NCI-H1436 treated with DMSO at 0.1 percent for 48 hours (cell line): ENCODE data around the gene TRIP13.
"Not testable (repeated sequence)": the region's sequence is repeated elsewhere in the genome, so short reads cannot be mapped to it uniquely, and the experiment has no call there.

Experiments
- DNase-seq: peaks from one replicate; lab custom pipeline; 2025; lab: John Stamatoyannopoulos, UW

Gene TRIP13, protein sequence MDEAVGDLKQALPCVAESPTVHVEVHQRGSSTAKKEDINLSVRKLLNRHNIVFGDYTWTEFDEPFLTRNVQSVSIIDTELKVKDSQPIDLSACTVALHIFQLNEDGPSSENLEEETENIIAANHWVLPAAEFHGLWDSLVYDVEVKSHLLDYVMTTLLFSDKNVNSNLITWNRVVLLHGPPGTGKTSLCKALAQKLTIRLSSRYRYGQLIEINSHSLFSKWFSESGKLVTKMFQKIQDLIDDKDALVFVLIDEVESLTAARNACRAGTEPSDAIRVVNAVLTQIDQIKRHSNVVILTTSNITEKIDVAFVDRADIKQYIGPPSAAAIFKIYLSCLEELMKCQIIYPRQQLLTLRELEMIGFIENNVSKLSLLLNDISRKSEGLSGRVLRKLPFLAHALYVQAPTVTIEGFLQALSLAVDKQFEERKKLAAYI

DNA sequence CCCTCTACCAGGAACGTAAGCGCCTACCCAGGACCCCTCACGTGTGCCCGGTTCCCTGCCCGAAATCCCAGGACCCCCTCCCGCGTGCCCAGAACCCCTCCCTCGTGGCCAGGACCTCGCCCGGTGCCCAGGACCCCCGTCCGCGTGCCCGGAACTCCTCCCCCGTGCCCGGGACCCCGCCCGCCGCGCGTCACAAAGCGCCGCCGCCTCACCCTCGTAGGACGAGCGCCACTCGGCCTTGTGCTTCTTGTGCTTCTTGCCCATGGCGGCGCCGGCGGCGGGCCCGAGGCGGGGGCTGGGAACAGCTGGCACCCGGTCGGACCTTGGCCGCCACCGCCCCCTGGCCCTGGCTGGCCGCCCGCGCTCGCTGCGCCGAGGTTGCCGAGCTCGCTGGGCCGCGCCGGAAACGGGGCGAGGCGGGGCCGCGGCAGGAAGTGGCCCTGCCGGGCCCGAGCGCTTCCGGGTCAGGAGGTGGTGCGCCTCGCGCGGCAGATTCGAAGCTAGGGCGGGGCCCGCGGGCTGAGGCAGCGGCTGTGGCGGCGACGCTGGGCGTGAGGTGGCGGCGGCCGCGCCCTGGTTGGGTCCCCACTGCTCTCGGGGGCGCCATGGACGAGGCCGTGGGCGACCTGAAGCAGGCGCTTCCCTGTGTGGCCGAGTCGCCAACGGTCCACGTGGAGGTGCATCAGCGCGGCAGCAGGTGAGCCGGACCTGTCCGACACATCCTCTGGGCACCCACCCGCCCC, at the start of gene TRIP13, which contains the start of gene BRD9:
Gene TRIP13 (plus strand): TSS at position 491 of the 743 bp plus-strand sequence. CDS start 115 bp downstream, at position 606.
Gene BRD9 (minus strand): TSS at position 408 of the 743 bp plus-strand sequence. CDS start 144 bp downstream, at position 264.
- DNase-seq, result no peak

DNA sequence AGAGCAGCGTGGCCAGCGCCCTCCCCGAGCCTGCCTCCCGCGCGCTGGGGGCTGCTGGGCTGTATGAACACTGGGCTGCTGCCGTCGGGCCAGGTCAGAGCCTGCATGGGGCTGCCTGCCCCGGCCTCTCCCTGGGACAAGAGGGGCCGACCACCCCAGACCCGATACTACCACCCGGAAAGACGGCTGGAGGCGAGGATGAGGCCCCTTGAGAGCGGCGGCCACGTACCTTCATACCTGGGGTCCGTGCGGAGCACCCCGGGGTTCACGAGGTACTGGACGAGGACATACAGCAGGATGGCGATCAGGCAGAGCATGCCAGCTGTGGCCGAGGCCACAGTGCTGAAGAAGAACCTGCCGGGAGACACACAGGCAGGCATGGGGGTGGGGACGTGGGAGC, 49.3 kb upstream of the TRIP13 start:
- DNase-seq, result not testable (repeated sequence)

- not testable (repeated sequence) for DNase-seq
Observed at GRCh38 chr5:843926-844325, 48.8 kb upstream of the TRIP13 start.

- DNase-seq, result not testable (repeated sequence)
Observed at GRCh38 chr5:844426-844825, 48.3 kb upstream of the TRIP13 start.

- DNase-seq, result not testable (repeated sequence)
Observed at GRCh38 chr5:845031-845675, 47.5 kb upstream of the TRIP13 start.

DNA sequence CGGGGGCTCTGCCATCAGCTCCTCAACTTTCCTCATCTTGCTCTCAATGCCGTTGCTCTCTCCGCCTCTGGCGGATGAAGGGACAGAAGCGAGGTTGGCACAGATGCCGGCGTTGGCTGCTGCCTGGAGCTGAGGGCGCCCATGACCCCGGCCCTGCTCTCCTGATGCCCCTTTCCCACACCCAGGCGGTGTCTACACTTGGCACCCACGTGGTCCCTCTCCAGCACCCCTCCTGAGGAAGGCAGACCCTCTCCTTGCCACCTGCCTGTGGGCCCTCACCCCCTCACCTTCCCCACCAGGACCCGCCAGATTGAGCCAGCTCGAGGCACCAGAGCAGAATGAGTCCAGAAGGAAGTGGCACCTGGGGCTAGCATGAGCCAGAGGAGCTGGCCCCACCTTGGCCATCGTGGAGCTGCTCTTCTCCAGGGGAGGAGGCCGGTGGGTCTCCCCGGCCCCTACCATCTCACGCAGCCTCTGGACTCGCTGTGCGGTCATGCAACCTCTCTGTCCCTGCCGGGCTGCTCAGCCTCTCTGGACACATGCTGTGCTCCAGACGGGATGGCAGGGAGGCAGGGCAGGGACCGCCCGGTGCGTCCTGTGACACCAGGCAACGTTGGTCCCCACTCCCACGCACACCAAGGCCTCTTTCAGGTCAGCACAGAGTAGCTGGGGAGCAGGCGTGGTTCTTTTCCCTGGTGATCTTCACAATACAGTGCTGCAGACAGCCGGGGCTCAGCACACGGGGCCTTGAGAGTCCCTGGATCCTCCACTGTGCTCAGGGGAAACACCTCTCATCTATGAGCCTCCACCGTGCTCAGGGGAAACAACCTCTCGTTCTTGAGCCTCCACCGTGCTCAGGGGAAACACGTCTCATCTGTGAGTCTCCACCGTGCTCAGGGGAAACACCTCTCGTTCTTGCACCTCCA, 46.7 kb upstream of the TRIP13 start:
- not testable (repeated sequence) for DNase-seq

GRCh38 chr5:846602-847091, 46.0 kb upstream of the TRIP13 start:
- not testable (repeated sequence) for DNase-seq

GRCh38 chr5:847212-847611, 45.5 kb upstream of the TRIP13 start:
- not testable (repeated sequence) for DNase-seq

DNA sequence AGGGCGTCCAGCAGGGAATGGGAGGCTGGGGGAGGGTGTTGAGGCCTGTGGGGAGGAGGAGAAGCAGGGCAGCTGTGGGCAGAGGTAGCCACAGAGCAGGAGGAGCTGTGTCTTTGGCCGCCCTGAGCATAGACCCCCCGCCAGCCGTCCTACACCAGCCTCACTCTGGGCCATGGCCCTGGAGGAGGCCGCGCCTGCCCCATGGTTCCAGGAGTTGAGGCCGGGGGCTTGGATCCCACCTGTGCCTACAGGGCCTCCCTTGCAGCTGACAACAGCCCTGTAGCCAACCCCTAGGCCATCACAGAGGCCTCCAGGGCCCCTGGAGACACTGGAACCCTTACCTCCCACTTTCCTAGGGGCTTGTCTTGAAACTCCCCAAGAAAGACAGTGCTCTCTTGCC, 44.9 kb upstream of the TRIP13 start:
- not testable (repeated sequence) for DNase-seq

DNA sequence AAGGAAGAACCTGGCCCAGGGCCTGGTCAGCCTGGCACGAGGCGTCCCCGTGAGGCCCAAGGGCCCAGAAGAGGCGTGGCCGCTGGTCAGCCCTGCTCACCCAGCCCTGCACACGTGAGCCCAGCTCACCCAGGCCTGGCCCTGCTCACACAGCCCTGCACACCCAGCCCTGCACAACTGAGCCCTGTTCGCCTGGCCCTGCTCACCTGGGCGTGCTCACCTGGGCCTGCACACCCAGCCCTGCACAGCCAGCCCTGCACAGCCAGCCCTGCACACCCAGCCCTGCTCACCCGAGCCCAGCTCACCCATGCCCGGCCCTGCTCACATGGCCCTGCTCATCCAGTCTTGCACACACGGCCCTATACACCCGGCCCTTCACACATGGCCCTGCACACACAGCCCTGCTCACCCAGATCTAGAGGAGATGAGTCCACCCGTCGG, 44.0 kb upstream of the TRIP13 start:
- DNase-seq, result no peak

GRCh38 chr5:849651-850301, 42.9 kb upstream of the TRIP13 start:
- no peak for DNase-seq

GRCh38 chr5:850511-851006, 42.1 kb upstream of the TRIP13 start, which contains the start of gene ZDHHC11:
Gene ZDHHC11 (minus strand): TSS chr5:850986. CDS start chr5:850602, 384 bp downstream.
- DNase-seq, result no peak

- DNase-seq, result no peak
Observed at GRCh38 chr5:851076-851475, 41.6 kb upstream of the TRIP13 start.

DNA sequence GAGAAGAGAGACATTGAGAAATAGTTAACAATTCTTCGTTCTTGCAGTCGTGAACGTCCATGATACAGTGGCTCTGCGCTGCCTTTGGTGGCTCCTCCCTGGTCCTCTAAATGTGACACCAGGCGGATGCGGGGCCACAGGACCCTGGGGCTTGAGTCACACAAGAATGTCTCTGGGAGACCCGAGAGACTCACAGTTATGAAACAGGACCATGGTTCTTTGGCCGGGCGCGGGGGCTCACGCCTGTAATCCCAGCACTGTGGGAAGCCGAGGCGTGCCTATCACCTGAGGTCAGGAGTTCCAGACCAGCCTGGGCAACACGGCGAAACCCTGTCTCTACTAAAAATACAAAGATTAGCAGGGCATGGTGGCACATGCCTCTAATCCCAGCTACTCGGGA, 41.1 kb upstream of the TRIP13 start:
- DNase-seq, result no peak

GRCh38 chr5:852018-852417, 40.7 kb upstream of the TRIP13 start:
- DNase-seq, result no peak

DNA sequence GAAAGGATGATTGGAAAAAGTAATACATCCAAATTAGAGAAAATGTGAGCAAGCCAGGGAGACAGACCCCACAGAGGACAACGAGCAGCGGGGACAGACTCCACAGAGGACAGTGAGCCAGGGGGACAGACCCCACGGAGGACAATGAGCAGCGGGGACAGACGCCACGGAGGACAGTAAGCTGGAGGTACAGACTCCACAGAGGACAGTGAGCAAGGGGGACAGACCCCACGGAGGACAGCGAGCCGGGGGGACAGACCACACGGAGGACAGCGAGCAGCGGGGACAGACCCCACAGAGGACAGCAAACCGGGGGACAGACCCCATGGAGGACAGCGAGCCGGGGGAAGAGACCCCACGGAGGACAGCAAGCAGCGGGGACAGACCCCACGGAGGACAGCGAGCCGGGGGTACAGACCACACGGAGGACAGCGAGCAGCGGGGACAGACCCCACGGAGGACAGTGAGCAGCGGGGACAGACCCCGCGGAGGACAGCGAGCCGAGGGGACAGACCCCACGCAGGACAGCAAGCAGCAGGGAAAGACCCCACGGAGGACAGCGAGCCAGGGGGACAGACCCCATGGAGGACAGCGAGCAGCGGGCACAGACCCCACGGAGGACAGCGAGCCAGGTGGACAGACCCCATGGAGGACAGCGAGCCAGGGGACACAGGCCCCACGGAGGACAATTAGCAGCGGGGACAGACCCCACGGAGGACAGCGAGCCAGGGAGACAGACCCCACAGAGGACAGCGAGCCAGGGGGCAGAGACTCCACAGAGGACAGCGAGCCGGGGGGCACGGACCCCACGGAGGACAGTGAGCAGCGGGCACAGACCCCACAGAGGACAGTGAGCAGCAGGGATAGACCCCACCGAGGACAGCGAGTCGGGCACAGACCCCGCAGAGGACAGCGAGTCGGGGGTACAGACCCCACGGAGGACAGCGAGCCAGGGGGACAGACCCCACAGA, 40.0 kb upstream of the TRIP13 start:
- DNase-seq, result no peak

GRCh38 chr5:853416-854090, 39.1 kb upstream of the TRIP13 start:
- not testable (repeated sequence) for DNase-seq

DNA sequence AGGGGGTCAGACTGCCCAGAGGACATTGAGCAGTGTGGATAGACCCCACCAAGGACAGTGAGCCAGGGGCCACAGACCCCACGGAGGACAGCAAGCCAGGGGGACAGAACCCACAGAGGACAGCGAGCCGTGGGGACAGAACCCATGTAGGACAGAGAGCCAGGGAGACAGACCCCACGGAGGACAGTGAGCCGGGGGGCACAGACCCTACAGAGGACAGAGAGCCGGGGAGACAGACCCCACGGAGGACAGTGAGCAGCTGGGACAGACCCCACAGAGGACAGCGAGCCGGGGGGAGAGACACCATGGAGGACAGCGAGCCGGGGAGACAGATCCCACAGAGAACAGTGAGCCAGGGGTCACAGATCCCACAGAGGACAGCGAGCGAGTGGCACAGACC, 38.5 kb upstream of the TRIP13 start:
- DNase-seq, result no peak
